LHCN-M2 (cell line): ENCODE results near the gene RHOT2. TPM values are rescaled to one million over a fixed set of nuclear protein-coding genes. Genes with fewer than 3 reads are reported as not detected.

Source experiments
- DNase-seq: peaks from one replicate; pipeline ENCODE4 v3.0.0-alpha.2; 2012; ENCODE audit warnings: low read depth
- total RNA-seq: library from RNA; depleted of rRNA; stranded (reverse); fragments of >200 nt; gene quantifications from 2 replicates; pipeline ENCODE4 v1.2.3, GENCODE V29; 2014

Gene RHOT2
- total RNA-seq, 1 experiment from 2014 or later, result 87.4 TPM

- no peak for DNase-seq
Observed at GRCh38 chr16:695355-696089, 27.6 kb downstream of the RHOT2 start.

DNA sequence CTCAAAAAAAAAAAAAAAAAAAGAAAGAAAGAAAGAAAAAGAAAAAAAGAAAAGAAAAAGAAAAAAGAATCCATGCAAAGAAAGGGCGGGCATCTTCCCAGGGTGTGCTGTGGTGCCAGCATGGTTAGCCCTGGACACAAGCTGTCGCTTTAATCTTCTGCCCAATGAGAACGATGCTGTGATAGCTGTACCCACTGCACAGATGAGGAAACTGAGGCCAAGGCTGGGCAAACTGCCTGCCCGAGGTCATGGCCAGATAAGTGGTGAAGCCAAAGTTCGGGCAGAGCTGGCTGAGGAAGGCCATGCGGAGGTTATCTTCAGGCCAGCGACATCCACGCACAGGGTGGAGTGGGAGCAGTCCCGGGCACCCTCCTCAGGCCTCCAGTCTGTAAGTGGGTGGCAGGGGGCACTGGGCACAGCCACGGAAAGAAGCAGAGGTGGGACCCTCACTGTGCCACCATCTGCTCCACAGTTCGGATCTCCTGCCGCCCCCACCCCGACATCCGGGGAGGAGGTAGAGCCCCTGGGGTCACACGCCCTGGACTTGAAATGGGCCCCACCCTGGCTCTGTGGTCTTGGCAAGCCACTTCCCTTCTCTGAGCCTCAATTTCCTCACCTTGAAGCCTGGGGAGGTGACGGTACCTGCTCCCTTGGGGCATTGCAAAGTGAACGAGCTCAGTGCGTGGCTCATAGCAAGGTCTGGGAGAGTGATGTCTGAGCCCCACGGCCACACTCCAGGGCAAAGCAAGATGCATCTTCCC is 31.2 kb downstream of the RHOT2 start:
- no peak for DNase-seq

GRCh38 chr16:700684-701584 is 33.0 kb downstream of the RHOT2 start:
- no peak for DNase-seq

DNA sequence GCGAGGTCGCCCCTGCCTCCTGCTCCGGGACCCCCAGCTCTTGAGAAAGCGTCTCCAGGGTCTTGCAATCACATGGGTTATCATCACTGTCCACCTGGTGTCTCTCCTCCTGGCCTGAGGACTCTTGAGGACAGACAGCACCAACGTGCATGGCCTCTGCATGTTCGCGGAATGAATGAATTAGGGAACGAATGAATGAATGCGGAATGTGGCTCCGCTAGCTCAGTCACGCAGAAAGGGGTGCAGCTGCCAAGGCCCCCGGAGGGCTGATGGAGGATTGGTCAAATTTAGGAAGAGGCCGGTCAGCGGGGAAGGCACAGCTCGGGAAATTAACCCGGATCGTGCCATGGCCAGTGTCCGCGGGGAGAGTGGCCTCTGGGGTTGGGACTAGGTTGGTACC is 34.4 kb downstream of the RHOT2 start:
- DNase-seq, result no peak

- no peak for DNase-seq
Observed at GRCh38 chr16:703406-703805, 35.5 kb downstream of the RHOT2 start.

DNA sequence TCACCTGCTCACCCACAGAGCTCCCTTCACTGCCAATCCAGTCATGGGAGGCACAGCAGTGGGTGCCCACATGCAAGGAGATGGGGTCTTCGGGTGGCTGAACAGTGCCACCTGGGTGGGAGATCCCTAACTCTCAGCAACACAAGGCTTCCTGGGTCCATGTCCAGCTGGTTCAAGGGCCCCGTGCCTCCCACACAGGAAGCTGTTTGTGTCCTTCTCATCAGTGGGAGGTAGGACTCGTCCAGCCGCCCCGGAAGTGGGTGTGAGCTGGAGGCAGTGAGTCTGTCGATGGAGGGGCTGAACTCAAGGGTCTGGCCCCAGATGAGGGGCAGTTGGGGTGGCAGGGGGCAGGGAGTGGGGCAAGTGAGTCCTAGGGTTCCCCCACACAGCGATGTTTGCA is 36.1 kb downstream of the RHOT2 start:
- no peak for DNase-seq

- DNase-seq, result no peak
Observed at GRCh38 chr16:704552-705380, 36.8 kb downstream of the RHOT2 start.

GRCh38 chr16:705431-706188 is 37.7 kb downstream of the RHOT2 start, which contains the start of gene FBXL16:
Gene FBXL16 (minus strand): TSS chr16:705801. CDS start chr16:697405, 8,396 bp downstream.
- no peak for DNase-seq

GRCh38 chr16:706189-707061 is 38.5 kb downstream of the RHOT2 start:
- no peak for DNase-seq

- peak; percentile 22 for DNase-seq
Observed at GRCh38 chr16:707062-707538, 39.2 kb downstream of the RHOT2 start.

DNA sequence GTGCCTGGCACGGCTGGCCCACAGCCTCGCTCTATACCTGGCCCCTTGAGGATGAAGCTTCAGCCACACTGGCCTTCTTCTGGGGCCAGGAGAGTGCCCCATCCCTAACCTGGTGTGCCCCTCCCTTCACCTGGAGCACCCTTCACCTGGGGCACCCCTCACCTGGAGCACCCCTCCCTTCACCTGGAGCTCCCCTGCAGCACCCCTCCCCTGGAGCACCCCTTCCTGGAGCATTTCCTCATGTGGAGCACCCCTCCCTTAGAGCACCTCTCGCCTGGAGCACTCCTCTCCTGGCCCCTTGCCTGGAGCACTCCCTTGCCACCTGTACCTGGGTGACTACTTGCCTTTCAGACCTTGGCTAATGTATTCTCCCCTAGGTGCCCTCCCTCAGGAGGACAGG is 40.1 kb downstream of the RHOT2 start:
- no peak for DNase-seq

DNA sequence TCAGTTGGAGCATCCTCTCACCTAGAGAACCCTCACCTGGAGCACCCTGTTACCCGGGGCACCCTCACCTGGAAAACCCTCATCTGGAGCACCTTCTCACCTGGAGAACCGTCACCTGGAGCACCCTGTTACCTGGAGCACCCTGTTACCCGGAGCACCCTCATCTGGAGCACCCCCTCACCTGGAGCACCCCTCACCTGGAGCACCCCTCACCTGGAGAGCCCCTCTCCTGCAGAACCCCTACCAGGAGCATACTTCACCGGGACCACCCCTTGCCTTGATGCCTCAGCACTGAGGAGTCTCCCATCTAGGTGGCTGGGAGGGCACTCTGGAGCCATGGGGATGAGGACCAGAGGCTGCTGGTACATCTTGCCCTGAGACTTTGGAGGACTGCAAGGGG is 41.0 kb downstream of the RHOT2 start:
- DNase-seq, result no peak

DNA sequence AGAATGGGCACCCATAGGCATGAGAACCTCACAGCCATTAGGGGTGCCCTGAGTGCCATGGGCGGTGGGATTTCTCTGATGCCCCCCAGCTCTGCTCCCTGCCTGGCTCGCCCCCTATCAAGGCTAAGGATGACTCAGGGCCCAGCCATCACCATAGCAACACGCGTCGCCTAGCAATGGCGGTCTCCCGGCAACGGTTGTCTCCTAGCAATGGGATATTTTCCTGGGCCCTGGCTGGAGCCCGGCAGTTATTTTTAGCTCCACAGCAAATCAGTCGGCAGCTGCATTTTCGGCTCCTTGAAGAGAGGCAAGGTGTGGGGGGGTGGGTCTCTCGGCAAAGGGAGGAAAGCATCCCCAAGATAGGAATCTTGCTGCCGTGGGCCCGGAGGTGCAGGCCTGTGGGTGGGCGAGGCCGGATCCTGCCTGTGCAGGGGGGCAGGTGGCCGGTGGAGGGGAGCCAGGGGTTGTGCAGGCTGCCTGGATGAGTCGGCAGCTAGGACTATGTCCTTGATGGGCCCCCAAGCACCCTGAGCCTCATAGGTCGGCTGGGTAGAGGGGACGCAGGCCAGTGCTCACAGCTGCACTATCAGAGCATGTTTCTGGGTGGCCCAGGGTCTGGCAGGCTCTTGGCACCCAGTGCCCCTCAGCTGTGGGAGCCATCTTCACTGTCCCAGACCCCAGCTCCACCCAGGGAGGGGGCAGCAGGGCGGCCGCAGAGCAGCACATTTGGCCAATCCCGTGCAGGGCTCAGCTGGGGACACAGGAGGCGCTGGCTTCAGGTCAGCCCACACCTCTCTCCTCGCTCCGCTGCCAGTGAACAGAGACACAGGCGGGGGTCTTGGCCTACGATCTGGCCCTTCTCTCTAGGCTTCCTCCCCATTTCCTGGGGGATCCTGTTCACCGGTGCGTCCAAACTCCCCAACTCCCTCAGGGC is 41.9 kb downstream of the RHOT2 start:
- peak; percentile 93 for DNase-seq

GRCh38 chr16:710500-711075 is 42.7 kb downstream of the RHOT2 start:
- no peak for DNase-seq

GRCh38 chr16:711084-711483 is 43.2 kb downstream of the RHOT2 start:
- no peak for DNase-seq

GRCh38 chr16:711548-712320 is 43.8 kb downstream of the RHOT2 start:
- peak; percentile 60 for DNase-seq

DNA sequence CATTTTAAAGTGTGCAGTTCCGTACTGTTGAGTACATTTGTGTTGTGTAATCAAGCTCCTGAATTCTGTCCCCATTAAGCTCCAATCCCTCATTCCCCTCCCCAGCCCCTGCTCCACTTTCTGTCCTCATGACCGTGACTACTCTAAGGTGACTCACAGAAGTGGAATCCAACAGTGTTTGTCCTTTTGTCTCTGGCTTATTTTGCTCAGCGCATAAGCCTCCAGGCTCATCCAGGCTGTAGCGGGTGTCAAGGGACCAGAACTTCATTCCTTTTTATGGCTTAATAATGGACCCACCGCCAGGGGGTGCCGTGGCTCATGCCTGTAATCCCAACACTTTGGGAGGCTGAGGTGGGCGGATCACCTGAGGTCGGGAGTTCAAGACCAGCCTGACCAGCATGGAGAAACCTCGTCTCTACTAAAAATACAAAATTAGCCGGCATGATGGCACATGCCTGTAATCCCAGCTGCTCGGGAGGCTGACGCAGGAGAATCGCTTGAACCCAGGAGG is 44.9 kb downstream of the RHOT2 start:
- DNase-seq, result peak; percentile 99
